GM18499 (cell line): Measurements from ENCODE around the gene NR1I3.
"Not testable (repeated sequence)": the region's sequence is repeated elsewhere in the genome, so short reads cannot be mapped to it uniquely, and the experiment has no call there.

Experiments
- ATAC-seq: cut with Tn5 transposase; IDR thresholded peaks from one replicate; pipeline ENCODE4 v1.9.1; 2021; ENCODE audit warnings: moderate number of reproducible peaks; ENCODE audit not compliant: insufficient read depth, unreplicated experiment

NR1I3 gene

GRCh38 chr1:161238039-161238473 lies at the start of gene NR1I3:
Gene NR1I3 (minus strand): TSS chr1:161238203. CDS start chr1:161236565, 1,638 bp downstream.
- no peak for ATAC-seq

GRCh38 chr1:161287482-161288054 lies 49.6 kb upstream of the NR1I3 start:
- no peak for ATAC-seq

- no peak for ATAC-seq
Observed at GRCh38 chr1:161285521-161285920, 47.5 kb upstream of the NR1I3 start.

- no peak for ATAC-seq
Observed at GRCh38 chr1:161285113-161285512, 47.1 kb upstream of the NR1I3 start.

GRCh38 chr1:161282991-161283390 lies 45.0 kb upstream of the NR1I3 start:
- no peak for ATAC-seq

- no peak for ATAC-seq
Observed at GRCh38 chr1:161274874-161275273, 36.9 kb upstream of the NR1I3 start.

- no peak for ATAC-seq
Observed at GRCh38 chr1:161273402-161273801, 35.4 kb upstream of the NR1I3 start.

GRCh38 chr1:161267321-161267720 lies 29.3 kb upstream of the NR1I3 start:
- no peak for ATAC-seq

- no peak for ATAC-seq
Observed at GRCh38 chr1:161266836-161267235, 28.8 kb upstream of the NR1I3 start.

GRCh38 chr1:161266202-161266601 lies 28.2 kb upstream of the NR1I3 start:
- no peak for ATAC-seq

GRCh38 chr1:161265305-161265704 lies 27.3 kb upstream of the NR1I3 start:
- no peak for ATAC-seq

- ATAC-seq = no peak
Observed at GRCh38 chr1:161261261-161262235, 23.5 kb upstream of the NR1I3 start.

- no peak for ATAC-seq
Observed at GRCh38 chr1:161260376-161261260, 22.6 kb upstream of the NR1I3 start.

- no peak for ATAC-seq
Observed at GRCh38 chr1:161259765-161260164, 21.8 kb upstream of the NR1I3 start.

- no peak for ATAC-seq
Observed at GRCh38 chr1:161259345-161259702, 21.3 kb upstream of the NR1I3 start.

GRCh38 chr1:161258439-161259344 lies 20.7 kb upstream of the NR1I3 start, which contains the start of gene PCP4L1:
Gene PCP4L1 (plus strand): TSS chr1:161258745. CDS start chr1:161258975, 230 bp downstream.
- ATAC-seq = no peak

- ATAC-seq = not testable (repeated sequence)
Observed at GRCh38 chr1:161257109-161257508, 19.1 kb upstream of the NR1I3 start.

GRCh38 chr1:161255955-161256520 lies 18.0 kb upstream of the NR1I3 start:
- ATAC-seq = not testable (repeated sequence)

- not testable (repeated sequence) for ATAC-seq
Observed at GRCh38 chr1:161255302-161255701, 17.3 kb upstream of the NR1I3 start.
